ENCODE results near the gene MRPL53. TPM values are rescaled to one million over a fixed set of nuclear protein-coding genes. Genes with fewer than 3 reads are reported as not detected.
A peak's percentile ranks its signal among the peaks of the same experiment; 100 is the strongest.

Gene MRPL53
- 100 to 1,000 TPM in 1 of 4 donors, 10 to 100 TPM in 2, 1 to 10 TPM in 1; 8.8 to 101 (median 45.8) TPM for total RNA-seq

GRCh38 chr2:74472086-74472944 is at the start of gene MRPL53:
TSS of gene MRPL53 (minus strand) at chr2:74472680. CDS start at chr2:74472660, 20 bp downstream.
- peak within 1 kb of the TSS; percentile 57 to 63 for H3K4me3 ChIP-seq
- no peaks in the 10 kb centered on the region for H3K36me3 ChIP-seq
- no peaks in the 10 kb centered on the region for H3K4me1 ChIP-seq
- H3K27ac ChIP-seq = peak within 1 kb of the TSS; percentile 77 to 82
- intact Hi-C loops (cut with DNase I; ENCODE audit: low total_unique reads) = no loop called here
- TF ChIP-seq POLR2A (IDR thresholded peaks at IDR 0.05) = peak; percentile 55 to 70
- TF ChIP-seq CTCF (IDR thresholded peaks at IDR 0.05) = peak in 1 of 4 experiments; percentile 2
- DNase-seq = peak; percentile 92 to 93
- no peaks in the 10 kb centered on the region for H3K9me3 ChIP-seq
- H3K27me3 ChIP-seq = no peaks in the 10 kb centered on the region

GRCh38 chr2:74516650-74517049 is 44.2 kb upstream of the MRPL53 start:
- Histone ChIP-seq H3K27me3 (peaks cover 34 to 49% of the 10 kb centered on the region in 2 donors), H3K9me3 (no peaks in the 10 kb centered on the region), H3K4me1 (peaks cover 0 to 12% of the 10 kb centered on the region in 2 donors), H3K4me3 (no peak overlapping the region), H3K36me3 (no peaks in the 10 kb centered on the region), H3K27ac (no peak overlapping the region)
- intact Hi-C loops (cut with DNase I; ENCODE audit: low total_unique reads) = no loop called here
- DNase-seq = no peak
- no peak for TF ChIP-seq CTCF (IDR thresholded peaks at IDR 0.05)
- no peak for TF ChIP-seq POLR2A (IDR thresholded peaks at IDR 0.05)

GRCh38 chr2:74515981-74516633 is 43.6 kb upstream of the MRPL53 start:
- Histone ChIP-seq H3K36me3 (no peaks in the 10 kb centered on the region), H3K9me3 (no peaks in the 10 kb centered on the region), H3K4me3 (peak overlapping the region in 1 of 2 donors; percentile 7), H3K27me3 (peaks cover 34 to 49% of the 10 kb centered on the region in 2 donors), H3K4me1 (peaks cover 0 to 12% of the 10 kb centered on the region in 2 donors), H3K27ac (no peak overlapping the region)
- intact Hi-C loops (cut with DNase I; ENCODE audit: low total_unique reads) = no loop called here
- no peak for DNase-seq
- no peak for TF ChIP-seq POLR2A (IDR thresholded peaks at IDR 0.05)
- TF ChIP-seq CTCF (IDR thresholded peaks at IDR 0.05) = no peak

GRCh38 chr2:74515271-74515980 is 42.9 kb upstream of the MRPL53 start:
- Histone ChIP-seq H3K4me1 (peaks cover 0 to 12% of the 10 kb centered on the region in 2 donors), H3K4me3 (no peak overlapping the region), H3K27ac (no peak overlapping the region), H3K27me3 (peaks cover 34 to 49% of the 10 kb centered on the region in 2 donors), H3K36me3 (no peaks in the 10 kb centered on the region), H3K9me3 (no peaks in the 10 kb centered on the region)
- TF ChIP-seq POLR2A (IDR thresholded peaks at IDR 0.05) = no peak
- no peak for TF ChIP-seq CTCF (IDR thresholded peaks at IDR 0.05)
- DNase-seq = no peak
- intact Hi-C loops (cut with DNase I; ENCODE audit: low total_unique reads) = no loop called here
